Stimulated activated naive CD8-positive, alpha-beta T cell treated with anti-CD3 and anti-CD28 coated beads, Interleukin-15, amount 100 ng/mL, for 72 hours (primary cell): ENCODE measurements around the gene PDLIM5.

Experiments used
- ATAC-seq: fragments of 150-1000 bp; cut with Tn5 transposase; 2 replicates; pipeline ENCODE4 v1.10.0; 2021; ENCODE audit warnings: mild to moderate bottlenecking, moderate library complexity
- DNase-seq, 2 donors: peaks; one replicate each; pipeline ENCODE4 v3.0.0; 2021 to 2022
- H3K27ac Mint-ChIP-seq, 2 donors: one replicate each; pipeline ENCODE4 v1.8.0; 2022; ENCODE audit warnings: mild to moderate bottlenecking in 2 of 2, mixed read lengths in 2 of 2, moderate library complexity in 2 of 2
- H3K27me3 Mint-ChIP-seq: one replicate; pipeline ENCODE4 v1.8.0; 2022; ENCODE audit warnings: mixed read lengths
- H3K4me1 Mint-ChIP-seq: one replicate; pipeline ENCODE4 v1.8.0; 2022; ENCODE audit warnings: mild to moderate bottlenecking, mixed read lengths
- H3K4me3 Mint-ChIP-seq, 2 donors: one replicate each; pipeline ENCODE4 v1.8.0; 2022; ENCODE audit warnings: mild to moderate bottlenecking in 2 of 2, mixed read lengths in 2 of 2, moderate library complexity in 1 of 2
- H3K9me3 Mint-ChIP-seq, 2 donors: one replicate each; pipeline ENCODE4 v1.8.0; 2022; ENCODE audit warnings: mixed read lengths in 2 of 2

PDLIM5 gene

GRCh38 chr4:94700298-94700697, 248.6 kb downstream of the PDLIM5 start:
- H3K27me3 Mint-ChIP-seq: no peaks in the 10 kb centered on the region
- no peaks in the 10 kb centered on the region for H3K4me1 Mint-ChIP-seq
- H3K27ac Mint-ChIP-seq: no peak overlapping the region
- DNase-seq (no peak), ATAC-seq (no peak)
- H3K9me3 Mint-ChIP-seq: no peaks in the 10 kb centered on the region
- no peak overlapping the region for H3K4me3 Mint-ChIP-seq

- no peak overlapping the region for H3K27ac Mint-ChIP-seq
- DNase-seq (no peak), ATAC-seq (no peak)
- H3K4me1 Mint-ChIP-seq: no peaks in the 10 kb centered on the region
- H3K27me3 Mint-ChIP-seq: no peaks in the 10 kb centered on the region
- H3K4me3 Mint-ChIP-seq: no peak overlapping the region
- H3K9me3 Mint-ChIP-seq: peaks cover 0 to 4% of the 10 kb centered on the region in 2 donors
These were observed 250.0 kb downstream of the PDLIM5 start for GRCh38 chr4:94701631-94702300.

- Mint-ChIP-seq H3K27ac (no peak overlapping the region), H3K9me3 (peaks cover 3 to 6% of the 10 kb centered on the region in 2 donors), H3K4me3 (no peak overlapping the region), H3K4me1 (no peaks in the 10 kb centered on the region), H3K27me3 (no peaks in the 10 kb centered on the region)
- ATAC-seq (no peak), DNase-seq (no peak)
These were observed 259.9 kb downstream of the PDLIM5 start for GRCh38 chr4:94711635-94712034.

- no peaks in the 10 kb centered on the region for H3K27me3 Mint-ChIP-seq
- no peaks in the 10 kb centered on the region for H3K4me1 Mint-ChIP-seq
- H3K4me3 Mint-ChIP-seq: no peak overlapping the region
- H3K9me3 Mint-ChIP-seq: no peaks in the 10 kb centered on the region
- DNase-seq (no peak), ATAC-seq (no peak)
- H3K27ac Mint-ChIP-seq: no peak overlapping the region
These were observed 262.8 kb downstream of the PDLIM5 start for GRCh38 chr4:94714365-94715160.

GRCh38 chr4:94715726-94716125, 264.0 kb downstream of the PDLIM5 start:
- Mint-ChIP-seq H3K4me1 (no peaks in the 10 kb centered on the region), H3K27ac (no peak overlapping the region), H3K9me3 (no peaks in the 10 kb centered on the region), H3K27me3 (no peaks in the 10 kb centered on the region), H3K4me3 (no peak overlapping the region)
- no peak for DNase-seq
- no peak for ATAC-seq
